T-helper 2 cell treated with Interferon-gamma antibody and Interleukin-4, amounts not matched to agents 100 ng/mL and 5 ng/mL, for 36 hours (primary cell): ENCODE measurements around the gene TPPP. TPM values are rescaled to one million over a fixed set of nuclear protein-coding genes. Genes with fewer than 3 reads are reported as not detected.
"Not testable (repeated sequence)": the region's sequence is repeated elsewhere in the genome, so short reads cannot be mapped to it uniquely, and the experiment has no call there.

Experiments used
- intact Hi-C: fragments of 100-400 bp; cut with micrococcal nuclease; formaldehyde crosslinking; loops from one replicate; pipeline ENCODE4 v1.15.1; 2023
- total RNA-seq: library from RNA; stranded (reverse); gene quantifications from 2 replicates; pipeline ENCODE4 v1.2.3, GENCODE V29; 2022

TPPP gene
- total RNA-seq, 1 donor from 2014 or later, result 0.34 TPM

GRCh38 chr5:678521-678920 lies 14.6 kb downstream of the TPPP start:
- intact Hi-C loops, result not testable (repeated sequence)

DNA sequence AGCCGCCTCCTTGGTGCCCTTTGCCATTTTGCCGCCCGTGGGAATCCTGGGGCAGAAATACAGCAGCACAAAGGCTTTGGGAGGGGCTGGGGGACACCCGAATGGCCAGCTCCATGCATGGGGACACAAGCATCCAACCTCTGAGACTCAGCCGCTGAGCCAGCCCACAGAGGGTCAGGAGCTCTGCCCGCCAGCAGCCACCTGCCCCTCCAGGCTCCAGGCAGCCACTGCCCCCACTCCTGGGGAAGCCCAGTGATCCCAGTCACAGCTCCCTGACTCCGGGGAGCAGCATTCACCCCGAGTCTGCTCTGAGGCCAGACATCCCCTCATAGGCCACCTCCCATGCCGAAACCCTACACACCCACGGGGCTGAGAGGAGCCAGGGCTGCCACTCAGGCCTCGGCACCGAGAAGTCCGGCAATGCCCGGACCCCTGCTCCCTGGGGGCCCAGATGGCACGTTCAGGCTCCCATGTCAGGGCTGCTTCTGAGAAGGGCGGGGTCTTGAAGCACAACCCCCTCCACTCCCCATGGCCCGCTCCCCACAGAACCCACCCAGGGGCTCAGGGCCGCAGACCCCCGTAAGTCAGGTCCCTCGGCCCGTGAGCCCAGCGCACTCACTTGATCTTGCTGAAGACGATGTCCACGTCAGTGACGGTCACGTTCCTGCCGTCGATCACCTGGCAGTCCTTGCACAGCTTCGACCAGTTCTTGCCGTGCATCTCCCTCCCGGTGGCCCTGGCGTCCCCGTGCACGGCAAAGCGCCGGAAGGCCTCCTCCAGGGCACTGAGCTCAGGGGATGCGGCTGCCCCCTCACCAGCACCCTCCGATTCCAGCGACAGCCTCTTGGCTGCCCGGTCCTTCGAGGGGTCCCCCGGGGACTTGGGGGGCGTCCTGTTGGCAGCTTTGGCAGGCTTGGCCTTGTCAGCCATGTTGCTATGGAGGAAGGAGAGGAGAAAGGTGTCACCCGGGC lies 15.7 kb downstream of the TPPP start:
- intact Hi-C loops, result no loop called here

GRCh38 chr5:676699-677076 lies 16.5 kb downstream of the TPPP start:
- intact Hi-C loops, result no loop called here

- intact Hi-C loops, result no loop called here
Observed at GRCh38 chr5:675871-676698, 17.1 kb downstream of the TPPP start.

DNA sequence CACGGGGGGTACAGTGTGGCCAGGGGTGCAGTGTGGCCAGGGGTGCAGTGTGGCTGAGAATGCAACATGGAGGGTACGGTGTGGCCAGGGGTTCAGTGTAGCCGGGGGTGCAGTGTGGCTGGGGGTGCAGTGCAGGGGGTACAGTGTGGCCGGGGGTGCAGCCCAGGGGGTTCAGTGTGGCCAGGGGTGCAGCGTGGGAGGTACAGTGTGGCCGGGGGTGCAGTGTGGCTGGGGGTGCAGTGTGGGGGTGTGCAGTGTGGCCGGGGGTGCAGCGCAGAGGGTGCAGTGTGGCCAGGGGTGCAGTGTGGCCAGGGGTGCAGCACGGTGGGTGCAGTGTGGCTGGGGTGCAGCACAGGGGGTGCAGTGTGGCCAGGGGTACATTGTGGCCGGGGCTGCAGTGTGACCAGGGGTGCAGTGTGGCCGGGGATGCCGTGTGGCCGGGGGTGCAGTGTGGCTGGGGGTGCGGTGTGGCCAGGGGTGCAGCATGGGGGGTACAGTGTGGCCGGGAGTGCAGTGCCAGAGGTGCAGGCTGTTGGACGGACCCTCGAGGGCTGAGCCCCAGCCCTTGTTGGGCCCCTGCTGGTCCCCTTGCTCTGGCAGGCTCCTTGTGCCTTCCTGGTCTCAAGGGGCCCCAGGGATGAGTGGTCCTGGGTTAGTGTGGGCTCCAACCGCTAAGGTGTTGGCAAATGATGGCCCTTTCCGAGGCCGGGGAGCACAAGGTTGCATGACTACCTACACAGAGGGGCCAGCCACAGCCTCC lies 17.9 kb downstream of the TPPP start:
- intact Hi-C loops, result no loop called here

GRCh38 chr5:674630-675011 lies 18.5 kb downstream of the TPPP start:
- intact Hi-C loops, result no loop called here

DNA sequence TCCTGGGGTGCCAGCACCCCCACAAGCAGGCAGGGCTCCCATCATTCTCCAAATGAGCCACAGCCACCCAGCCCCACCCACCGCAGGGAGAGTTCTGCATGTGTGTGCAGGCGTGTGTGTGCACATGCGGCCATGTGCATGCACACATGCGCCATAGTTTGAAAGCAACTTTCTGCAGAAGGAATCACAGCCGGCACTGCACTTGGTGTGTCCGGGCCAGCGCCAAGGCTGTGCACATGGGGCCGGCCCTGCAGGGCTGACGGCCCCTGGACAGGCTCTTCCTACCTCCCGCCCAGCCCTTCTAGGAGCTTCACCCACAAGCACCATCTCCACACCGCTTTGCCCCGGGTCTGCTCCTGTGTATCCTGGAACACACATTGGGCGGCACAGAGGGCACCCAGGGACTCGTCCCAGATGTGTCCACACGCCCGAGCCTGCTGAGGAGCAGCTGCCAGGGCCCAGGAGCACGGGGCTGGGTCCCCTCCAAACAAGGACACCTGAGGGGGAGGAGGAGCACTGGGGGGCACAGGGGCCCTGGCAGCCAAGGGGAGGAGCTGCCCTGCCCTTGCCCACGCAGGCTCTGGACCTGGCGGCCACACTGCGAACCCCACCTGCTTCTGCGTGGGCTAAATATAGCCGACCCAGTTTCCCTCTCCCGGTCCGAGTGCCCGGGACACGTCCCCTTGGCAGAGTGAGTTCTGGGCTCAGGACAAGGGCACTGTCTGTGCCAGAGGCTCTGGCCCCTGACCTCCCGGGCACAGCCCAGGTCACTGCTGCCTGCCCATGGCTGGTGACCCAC lies 19.1 kb downstream of the TPPP start:
- intact Hi-C loops, result no loop called here

- intact Hi-C loops, result no loop called here
Observed at GRCh38 chr5:673161-673830, 19.9 kb downstream of the TPPP start.

DNA sequence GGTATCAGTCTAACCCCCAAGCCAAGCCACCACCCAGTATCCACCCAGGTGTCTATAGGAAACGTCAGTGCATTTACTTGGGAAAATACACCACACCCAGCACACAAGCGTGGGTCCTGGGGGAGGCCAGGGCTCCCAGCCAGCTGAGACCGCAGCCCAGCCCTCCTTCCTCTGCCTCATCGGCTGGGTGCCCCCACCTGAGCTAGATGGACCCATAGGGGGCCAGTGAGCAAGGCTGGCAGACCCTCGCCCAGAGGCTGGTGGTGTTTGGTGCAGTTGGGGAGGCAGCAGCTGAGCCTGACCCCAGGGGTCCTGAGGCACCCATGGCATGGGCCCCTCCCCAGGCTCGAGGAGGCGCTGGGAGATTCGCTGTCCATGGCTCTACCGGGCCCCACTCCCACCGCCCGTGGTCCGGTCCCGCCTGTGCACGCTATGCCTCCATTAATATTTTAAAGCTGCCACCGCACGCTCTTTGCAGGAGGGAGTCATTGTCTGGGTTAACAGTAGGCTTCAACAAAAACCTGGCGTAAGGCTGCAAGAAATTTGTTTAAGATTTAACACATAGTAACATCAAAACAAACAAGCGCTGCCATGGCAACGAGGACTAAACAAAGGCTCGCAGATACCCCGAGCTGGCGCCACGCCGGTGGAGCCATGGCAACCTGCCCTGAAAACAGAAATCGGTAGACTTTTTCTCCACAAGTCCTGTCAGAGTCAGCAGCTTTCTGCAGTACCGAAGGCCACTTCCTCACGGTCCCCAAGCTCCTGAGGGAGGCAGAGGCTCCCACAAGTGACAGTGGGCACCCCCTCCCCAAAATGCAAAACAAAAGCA lies 20.6 kb downstream of the TPPP start:
- intact Hi-C loops, result no loop called here

DNA sequence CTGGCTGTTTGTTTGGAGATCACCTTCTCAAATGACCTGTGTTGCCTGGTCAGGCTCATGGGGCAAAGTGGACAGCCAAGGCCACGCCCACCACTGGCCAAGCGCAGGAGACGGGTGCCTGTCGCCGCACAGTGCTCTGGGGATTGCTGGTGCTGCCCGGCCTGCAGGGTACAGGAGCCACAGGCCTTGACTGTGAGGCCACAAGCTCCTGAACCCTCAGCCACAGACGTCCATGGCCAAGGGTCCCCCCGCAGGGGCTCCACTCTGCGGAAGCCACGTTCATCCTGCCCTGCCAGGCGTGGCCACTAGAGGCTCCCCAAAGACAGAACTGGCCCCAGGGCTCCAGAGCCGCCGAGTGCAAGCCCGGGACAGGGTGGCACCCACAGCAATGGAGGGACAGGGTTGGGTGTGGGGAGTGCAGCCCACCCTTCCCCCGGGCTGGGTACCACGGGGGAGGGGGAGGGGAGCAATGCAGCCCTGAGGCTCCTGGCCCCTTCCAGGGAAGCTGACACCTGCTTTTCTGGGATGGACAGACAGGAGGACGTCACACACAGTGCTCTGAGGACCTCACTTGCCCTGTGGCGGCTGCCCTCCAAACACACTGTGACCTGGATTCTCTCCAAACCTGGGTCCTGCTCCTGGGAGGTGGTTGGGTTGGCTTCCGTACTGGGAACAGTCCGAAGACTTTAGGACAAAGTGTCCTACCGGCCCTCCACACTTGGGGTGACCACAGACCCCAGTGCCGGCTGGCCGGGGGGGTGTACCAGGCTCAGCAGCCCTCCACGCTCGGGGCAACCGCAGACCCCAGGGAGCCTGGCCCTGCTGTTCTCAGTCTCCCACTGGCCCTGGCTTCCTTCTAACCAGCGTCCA lies 21.5 kb downstream of the TPPP start:
- intact Hi-C loops, result loop anchor here (2.0 kb wide), 1 partner anchor 231 kb away; no protein-coding TSS in a partner anchor

DNA sequence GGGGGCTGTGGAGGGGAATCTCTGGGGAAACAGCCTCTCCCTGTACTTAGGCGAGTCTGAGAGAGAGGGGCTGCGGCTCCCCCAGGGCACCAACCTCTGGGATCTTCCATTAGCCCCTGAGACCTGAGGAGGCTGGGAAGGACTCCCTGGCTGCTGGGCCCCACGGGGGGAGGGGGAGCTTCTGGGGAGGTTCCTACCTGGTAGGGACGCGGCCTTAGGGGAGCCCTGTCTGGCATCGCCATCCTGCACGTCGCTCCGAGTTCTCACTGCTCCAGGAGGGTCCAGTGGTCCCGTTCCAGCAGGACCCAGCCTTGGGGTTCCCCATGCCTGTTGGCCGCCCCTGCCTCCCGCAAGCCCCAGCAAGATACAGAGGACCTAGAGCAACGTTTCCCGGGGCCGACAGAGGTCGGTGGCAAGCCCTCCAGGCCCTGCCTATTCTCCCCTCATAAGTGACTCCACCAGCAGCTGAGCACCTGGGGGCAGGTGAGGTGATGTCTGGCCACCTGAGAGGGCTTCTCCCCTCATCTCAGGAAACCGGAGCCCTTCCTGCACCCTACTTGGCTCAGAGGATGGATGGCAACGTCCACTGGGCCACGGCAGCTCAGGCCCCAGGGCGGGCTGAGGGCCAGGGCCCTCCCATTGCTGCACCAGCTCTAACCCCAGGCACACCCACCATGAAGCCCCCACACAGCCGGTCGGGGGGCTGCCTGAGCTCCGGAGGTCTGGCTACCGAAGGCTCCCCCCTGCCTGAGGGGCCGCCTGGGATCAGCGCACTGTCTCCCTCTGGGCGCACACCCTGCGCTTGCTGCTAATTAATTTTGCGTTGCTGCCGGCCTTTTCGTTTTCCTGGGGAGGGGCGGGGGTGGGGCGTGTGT lies 22.5 kb downstream of the TPPP start:
- intact Hi-C loops, result loop anchor here (2.0 kb wide), 1 partner anchor 232 kb away; no protein-coding TSS in a partner anchor

GRCh38 chr5:669842-670395 lies 23.2 kb downstream of the TPPP start:
- intact Hi-C loops, result loop anchor here (2.0 kb wide), 1 partner anchor 233 kb away; no protein-coding TSS in a partner anchor

GRCh38 chr5:669111-669841 lies 23.9 kb downstream of the TPPP start:
- intact Hi-C loops, result no loop called here

DNA sequence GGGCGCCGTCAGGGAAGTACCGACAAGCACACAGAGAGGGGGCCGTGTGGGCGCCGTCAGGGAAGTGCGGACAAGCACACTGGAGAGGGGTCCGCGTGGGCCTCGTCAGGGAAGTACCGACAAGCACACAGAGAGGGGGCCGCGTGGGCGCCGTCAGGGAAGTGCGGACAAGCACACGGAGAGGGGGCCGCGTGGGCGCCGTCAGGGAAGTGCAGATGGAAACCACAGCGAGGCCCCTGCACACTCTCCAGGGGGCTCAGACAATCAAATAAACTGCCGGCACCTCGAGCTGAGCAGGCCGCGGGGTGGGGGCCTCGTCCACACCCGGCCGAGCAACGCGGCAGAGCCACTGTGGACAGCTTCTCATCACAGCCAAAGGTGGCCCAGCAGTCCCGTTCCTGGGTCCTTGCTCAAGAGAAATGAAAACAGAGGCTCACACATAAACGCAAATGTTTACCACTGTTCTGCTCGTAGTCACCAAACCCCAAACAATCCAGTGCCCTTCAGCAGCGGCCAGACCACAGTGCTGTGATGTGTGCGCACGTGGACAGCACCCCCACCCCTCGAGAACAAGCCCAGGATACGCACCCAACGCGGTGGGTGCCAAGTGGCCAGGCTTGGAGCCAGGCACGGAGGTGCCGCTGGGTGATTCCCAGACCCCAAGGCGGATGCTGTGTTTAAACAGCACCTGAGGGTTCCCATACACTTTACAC lies 24.7 kb downstream of the TPPP start:
- intact Hi-C loops, result no loop called here

GRCh38 chr5:666816-667498 lies 26.2 kb downstream of the TPPP start:
- intact Hi-C loops, result no loop called here
